GM06990 (cell line): Measurements from ENCODE around the gene COPE.
"Not testable (repeated sequence)": the region's sequence is repeated elsewhere in the genome, so short reads cannot be mapped to it uniquely, and the experiment has no call there.

Experiments used
- DNase-seq: peaks from one replicate; pipeline ENCODE4 v3.0.0-alpha.2; 2011; ENCODE audit not compliant: insufficient read length; ENCODE audit errors: extremely low read depth
- H3K27me3 ChIP-seq: replicated peaks from 2 replicates; pipeline ENCODE4 v1.6.0; 2011; ENCODE audit warnings: low read length; ENCODE audit not compliant: control insufficient read depth, insufficient read depth
- H3K36me3 ChIP-seq: 2 replicates; pipeline ENCODE4 v1.5.1; 2011; ENCODE audit warnings: low read length; ENCODE audit not compliant: control insufficient read depth, insufficient read depth
- H3K4me3 ChIP-seq: replicated peaks from 2 replicates; pipeline ENCODE4 v1.5.1; 2011; ENCODE audit warnings: low read depth, mild to moderate bottlenecking, control low read depth, low read length
- TF ChIP-seq, protein P1 (sequence below): IDR thresholded peaks from 2 replicates; pipeline ENCODE4 v1.5.1; 2011; ENCODE audit warnings: low read length, control low read depth, mild to moderate bottlenecking, inconsistent platforms; ENCODE audit not compliant: insufficient read depth, poor library complexity, severe bottlenecking

COPE gene

DNA sequence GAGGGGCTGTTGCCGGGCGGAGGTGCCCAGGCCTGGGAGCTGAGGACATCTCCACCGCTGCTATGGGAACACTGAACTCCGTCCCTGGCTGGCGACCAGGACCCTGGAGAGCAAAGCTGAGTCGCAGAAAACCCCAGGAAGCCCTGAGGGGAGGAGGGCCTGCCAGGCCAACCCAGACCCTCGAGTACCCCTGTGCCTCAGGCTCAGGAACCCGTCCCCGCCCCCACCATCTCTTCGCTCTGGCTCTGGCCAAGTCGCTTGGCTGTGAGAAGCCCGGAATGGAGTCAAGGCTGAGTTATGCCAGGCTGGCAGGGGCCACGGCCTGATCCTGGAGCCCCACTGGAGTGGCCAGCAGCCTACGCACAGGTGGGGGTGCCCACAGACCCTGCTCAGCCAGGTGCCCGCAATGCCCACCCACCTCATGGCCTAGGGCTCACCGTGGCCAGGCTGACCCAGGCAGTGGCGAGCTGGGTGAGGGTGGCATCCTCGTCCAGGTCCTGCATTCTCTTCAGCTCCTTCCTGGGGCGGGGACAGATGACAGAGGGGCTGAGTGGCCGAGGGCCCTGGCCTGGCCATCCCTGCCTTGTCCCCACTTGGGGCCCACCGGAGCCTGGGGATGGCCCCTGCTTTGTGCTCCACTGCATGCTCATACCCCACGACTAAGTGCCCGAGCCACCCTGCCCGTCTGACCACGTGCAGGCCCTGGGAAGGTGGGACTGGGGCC, 14.7 kb downstream of the COPE start:
- DNase-seq = no peak
- Histone ChIP-seq H3K36me3 (peaks cover 64% of the 10 kb centered on the region), H3K4me3 (no peak overlapping the region), H3K27me3 (no peaks in the 10 kb centered on the region)
- TF ChIP-seq, protein P1, sequence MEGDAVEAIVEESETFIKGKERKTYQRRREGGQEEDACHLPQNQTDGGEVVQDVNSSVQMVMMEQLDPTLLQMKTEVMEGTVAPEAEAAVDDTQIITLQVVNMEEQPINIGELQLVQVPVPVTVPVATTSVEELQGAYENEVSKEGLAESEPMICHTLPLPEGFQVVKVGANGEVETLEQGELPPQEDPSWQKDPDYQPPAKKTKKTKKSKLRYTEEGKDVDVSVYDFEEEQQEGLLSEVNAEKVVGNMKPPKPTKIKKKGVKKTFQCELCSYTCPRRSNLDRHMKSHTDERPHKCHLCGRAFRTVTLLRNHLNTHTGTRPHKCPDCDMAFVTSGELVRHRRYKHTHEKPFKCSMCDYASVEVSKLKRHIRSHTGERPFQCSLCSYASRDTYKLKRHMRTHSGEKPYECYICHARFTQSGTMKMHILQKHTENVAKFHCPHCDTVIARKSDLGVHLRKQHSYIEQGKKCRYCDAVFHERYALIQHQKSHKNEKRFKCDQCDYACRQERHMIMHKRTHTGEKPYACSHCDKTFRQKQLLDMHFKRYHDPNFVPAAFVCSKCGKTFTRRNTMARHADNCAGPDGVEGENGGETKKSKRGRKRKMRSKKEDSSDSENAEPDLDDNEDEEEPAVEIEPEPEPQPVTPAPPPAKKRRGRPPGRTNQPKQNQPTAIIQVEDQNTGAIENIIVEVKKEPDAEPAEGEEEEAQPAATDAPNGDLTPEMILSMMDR = no peak

DNA sequence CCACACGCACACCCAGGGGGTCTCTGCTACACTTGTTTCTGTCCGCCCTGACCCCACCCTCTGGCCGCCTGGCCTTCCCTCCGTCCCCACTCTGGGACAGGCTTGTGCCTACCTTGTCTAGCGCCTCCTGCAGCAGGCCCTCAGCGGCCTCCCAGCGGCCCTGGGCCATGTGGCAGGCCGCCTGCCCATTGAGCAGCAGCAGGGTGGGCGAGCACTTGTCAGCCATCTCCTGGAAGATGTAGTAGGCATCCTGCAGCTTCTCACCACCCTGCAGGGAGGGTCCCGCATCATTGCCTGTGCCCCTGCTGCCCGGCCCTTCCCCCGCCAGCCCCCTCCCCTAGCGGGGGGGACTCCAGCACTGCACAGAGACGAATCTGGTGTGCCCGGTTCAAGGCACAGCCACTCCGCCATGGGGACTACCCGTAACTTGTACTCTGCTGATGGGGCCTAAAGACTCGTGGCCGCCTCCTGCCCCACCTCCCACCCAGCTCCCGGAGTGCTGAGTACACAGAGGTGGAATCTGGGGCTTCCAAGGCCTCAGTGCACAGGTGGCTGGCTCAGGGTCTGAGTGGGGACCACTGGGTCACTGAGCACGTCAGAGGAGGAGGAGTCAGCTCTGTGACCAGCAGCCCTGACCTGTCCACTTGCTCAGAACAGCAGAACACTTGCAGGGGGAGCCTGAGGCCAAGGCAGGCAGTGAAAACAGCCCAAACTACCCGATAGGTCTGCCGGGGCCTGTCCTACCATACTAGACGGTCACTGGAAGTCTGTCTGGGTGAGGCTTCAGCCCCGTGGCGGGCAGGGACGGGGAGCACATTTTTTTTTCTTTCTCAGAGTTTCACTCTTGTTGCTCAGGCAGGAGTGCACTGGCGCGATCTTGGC, 15.8 kb downstream of the COPE start:
- no peak overlapping the region for H3K4me3 ChIP-seq
- no peaks in the 10 kb centered on the region for H3K27me3 ChIP-seq
- peaks cover 62% of the 10 kb centered on the region for H3K36me3 ChIP-seq
- no peak for DNase-seq
- TF ChIP-seq, protein P1 = no peak

- H3K27me3 ChIP-seq, DNase-seq, H3K4me3 ChIP-seq: not testable (repeated sequence)
- H3K36me3 ChIP-seq = peaks cover 58% of the 10 kb centered on the region
Measured at GRCh38 chr19:18902519-18902918, 16.7 kb downstream of the COPE start.

DNA sequence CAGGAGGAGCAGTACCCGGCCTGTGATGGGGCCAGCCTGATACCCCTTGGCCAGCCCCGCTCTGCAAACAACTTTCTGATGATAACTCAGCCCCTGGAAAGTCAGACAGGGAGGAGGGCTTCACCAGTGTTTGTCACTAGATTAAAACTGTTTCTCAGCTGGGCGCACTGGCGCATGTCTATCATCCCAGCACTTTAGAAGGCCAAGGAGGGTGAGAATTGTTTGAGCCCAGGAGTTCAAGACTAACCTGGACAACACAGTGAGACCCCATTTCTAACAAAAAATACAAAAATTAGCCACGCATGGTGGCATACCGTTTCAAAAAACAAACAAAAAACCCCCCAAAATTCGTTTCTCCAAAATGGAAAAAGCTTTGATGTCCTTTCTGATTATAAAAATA, 17.7 kb downstream of the COPE start:
- peaks cover 53% of the 10 kb centered on the region for H3K36me3 ChIP-seq
- H3K27me3 ChIP-seq = no peaks in the 10 kb centered on the region
- H3K4me3 ChIP-seq = no peak overlapping the region
- no peak for DNase-seq
- TF ChIP-seq, protein P1 = no peak

- Histone ChIP-seq H3K36me3 (peaks cover 47% of the 10 kb centered on the region), H3K4me3 (no peak overlapping the region), H3K27me3 (no peaks in the 10 kb centered on the region)
- no peak for DNase-seq
- TF ChIP-seq, protein P1 = no peak
Measured at GRCh38 chr19:18900700-18901481, 18.3 kb downstream of the COPE start.
